ENCODE measurements around the gene TMEM253. TPM values are rescaled to one million over a fixed set of nuclear protein-coding genes. Genes with fewer than 3 reads are reported as not detected.
A peak's percentile ranks its signal among the peaks of the same experiment; 100 is the strongest.

The TMEM253 gene
- total RNA-seq, 1 donor from 2014 or later: 1.6 TPM

- no peak for TF ChIP-seq CTCF (conservative IDR thresholded peaks at IDR 0.05)
- peak overlapping the region; percentile 87 for H3K4me3 Mint-ChIP-seq
- H3K27ac Mint-ChIP-seq (ENCODE audit: unreplicated experiment): peak overlapping the region; percentile 96
- no peaks in the 10 kb centered on the region for H3K9me3 Mint-ChIP-seq
- DNase-seq (ENCODE audit: low read depth, low spot score): no peak
- peaks cover 58% of the 10 kb centered on the region for H3K4me1 Mint-ChIP-seq
- H3K36me3 Mint-ChIP-seq (ENCODE audit: low read depth): no peaks in the 10 kb centered on the region
- H3K27me3 Mint-ChIP-seq (ENCODE audit: low read depth): peaks cover 3% of the 10 kb centered on the region
Observed at GRCh38 chr14:21102521-21103410, 1.9 kb downstream of the TMEM253 start.

GRCh38 chr14:21103411-21103709, 2.5 kb downstream of the TMEM253 start:
- no peak for DNase-seq (ENCODE audit: low read depth, low spot score)
- H3K4me1 Mint-ChIP-seq: peaks cover 58% of the 10 kb centered on the region
- peak; percentile 77 for TF ChIP-seq CTCF (conservative IDR thresholded peaks at IDR 0.05)
- peaks cover 3% of the 10 kb centered on the region for H3K27me3 Mint-ChIP-seq (ENCODE audit: low read depth)
- H3K9me3 Mint-ChIP-seq: no peaks in the 10 kb centered on the region
- peak overlapping the region; percentile 87 for H3K4me3 Mint-ChIP-seq
- peak overlapping the region; percentile 96 for H3K27ac Mint-ChIP-seq (ENCODE audit: unreplicated experiment)
- no peaks in the 10 kb centered on the region for H3K36me3 Mint-ChIP-seq (ENCODE audit: low read depth)

- no peak for TF ChIP-seq CTCF (conservative IDR thresholded peaks at IDR 0.05)
- peak overlapping the region; percentile 95 for H3K27ac Mint-ChIP-seq (ENCODE audit: unreplicated experiment)
- H3K27me3 Mint-ChIP-seq (ENCODE audit: low read depth): peaks cover 1% of the 10 kb centered on the region
- H3K4me1 Mint-ChIP-seq: peaks cover 55% of the 10 kb centered on the region
- DNase-seq (ENCODE audit: low read depth, low spot score): peak; percentile 92
- no peaks in the 10 kb centered on the region for H3K36me3 Mint-ChIP-seq (ENCODE audit: low read depth)
- H3K9me3 Mint-ChIP-seq: no peaks in the 10 kb centered on the region
- H3K4me3 Mint-ChIP-seq: peak overlapping the region; percentile 87
Observed at GRCh38 chr14:21103710-21104447, 3.0 kb downstream of the TMEM253 start.

- Mint-ChIP-seq H3K9me3 (no peaks in the 10 kb centered on the region), H3K27me3 (ENCODE audit: low read depth) (no peaks in the 10 kb centered on the region), H3K27ac (ENCODE audit: unreplicated experiment) (peak overlapping the region; percentile 95), H3K4me1 (peaks cover 48% of the 10 kb centered on the region), H3K4me3 (peak overlapping the region; percentile 87), H3K36me3 (ENCODE audit: low read depth) (no peaks in the 10 kb centered on the region)
- peak; percentile 91 for TF ChIP-seq CTCF (conservative IDR thresholded peaks at IDR 0.05)
- DNase-seq (ENCODE audit: low read depth, low spot score): peak; percentile 64
Observed at GRCh38 chr14:21104448-21105060, 3.7 kb downstream of the TMEM253 start.

GRCh38 chr14:21105095-21105494, 4.2 kb downstream of the TMEM253 start:
- Mint-ChIP-seq H3K4me3 (peak overlapping the region; percentile 87), H3K27ac (ENCODE audit: unreplicated experiment) (no peak overlapping the region), H3K9me3 (no peaks in the 10 kb centered on the region), H3K36me3 (ENCODE audit: low read depth) (no peaks in the 10 kb centered on the region), H3K27me3 (ENCODE audit: low read depth) (no peaks in the 10 kb centered on the region), H3K4me1 (peaks cover 47% of the 10 kb centered on the region)
- DNase-seq (ENCODE audit: low read depth, low spot score): no peak
- TF ChIP-seq CTCF (conservative IDR thresholded peaks at IDR 0.05): no peak
